Measurements from ENCODE around the gene ARSA. TPM values are rescaled to one million over a fixed set of nuclear protein-coding genes. Genes with fewer than 3 reads are reported as not detected.

The ARSA gene
- total RNA-seq, 1 donor from 2014 or later: 14.6 TPM

GRCh38 chr22:50597097-50597496, 30.9 kb downstream of the ARSA start:
- H3K36me3 Mint-ChIP-seq (ENCODE audit: low read depth): peaks cover 8% of the 10 kb centered on the region
- TF ChIP-seq CTCF (conservative IDR thresholded peaks at IDR 0.05): no peak
- peak overlapping the region; percentile 72 for H3K4me3 Mint-ChIP-seq
- no peaks in the 10 kb centered on the region for H3K9me3 Mint-ChIP-seq
- no peak for DNase-seq (ENCODE audit: low read depth, low spot score)
- no peak overlapping the region for H3K27ac Mint-ChIP-seq (ENCODE audit: unreplicated experiment)
- H3K4me1 Mint-ChIP-seq: peaks cover 12% of the 10 kb centered on the region
- peaks cover 5% of the 10 kb centered on the region for H3K27me3 Mint-ChIP-seq (ENCODE audit: low read depth)

GRCh38 chr22:50595189-50595588, 32.8 kb downstream of the ARSA start:
- peaks cover 5% of the 10 kb centered on the region for H3K27me3 Mint-ChIP-seq (ENCODE audit: low read depth)
- no peak overlapping the region for H3K4me3 Mint-ChIP-seq
- H3K4me1 Mint-ChIP-seq: peaks cover 5% of the 10 kb centered on the region
- H3K9me3 Mint-ChIP-seq: no peaks in the 10 kb centered on the region
- no peak for DNase-seq (ENCODE audit: low read depth, low spot score)
- no peak for TF ChIP-seq CTCF (conservative IDR thresholded peaks at IDR 0.05)
- no peak overlapping the region for H3K27ac Mint-ChIP-seq (ENCODE audit: unreplicated experiment)
- peaks cover 8% of the 10 kb centered on the region for H3K36me3 Mint-ChIP-seq (ENCODE audit: low read depth)

GRCh38 chr22:50587407-50587806, 40.5 kb downstream of the ARSA start:
- no peak for DNase-seq (ENCODE audit: low read depth, low spot score)
- no peak overlapping the region for H3K27ac Mint-ChIP-seq (ENCODE audit: unreplicated experiment)
- TF ChIP-seq CTCF (conservative IDR thresholded peaks at IDR 0.05): no peak
- no peaks in the 10 kb centered on the region for H3K36me3 Mint-ChIP-seq (ENCODE audit: low read depth)
- H3K27me3 Mint-ChIP-seq (ENCODE audit: low read depth): no peaks in the 10 kb centered on the region
- no peaks in the 10 kb centered on the region for H3K9me3 Mint-ChIP-seq
- peak overlapping the region; percentile 45 for H3K4me3 Mint-ChIP-seq
- peaks cover 7% of the 10 kb centered on the region for H3K4me1 Mint-ChIP-seq

GRCh38 chr22:50586416-50586815, 41.5 kb downstream of the ARSA start:
- no peak overlapping the region for H3K27ac Mint-ChIP-seq (ENCODE audit: unreplicated experiment)
- no peaks in the 10 kb centered on the region for H3K27me3 Mint-ChIP-seq (ENCODE audit: low read depth)

GRCh38 chr22:50585781-50586180, 42.2 kb downstream of the ARSA start:
- H3K4me1 Mint-ChIP-seq: peaks cover 7% of the 10 kb centered on the region
- peak overlapping the region; percentile 34 for H3K4me3 Mint-ChIP-seq
- H3K9me3 Mint-ChIP-seq: no peaks in the 10 kb centered on the region
- H3K27ac Mint-ChIP-seq (ENCODE audit: unreplicated experiment): no peak overlapping the region
- DNase-seq (ENCODE audit: low read depth, low spot score): no peak
- no peaks in the 10 kb centered on the region for H3K36me3 Mint-ChIP-seq (ENCODE audit: low read depth)
- H3K27me3 Mint-ChIP-seq (ENCODE audit: low read depth): no peaks in the 10 kb centered on the region
- no peak for TF ChIP-seq CTCF (conservative IDR thresholded peaks at IDR 0.05)

More at GRCh38 chr22:50586416-50586815, 41.5 kb downstream of the ARSA start:
- no peak for TF ChIP-seq CTCF (conservative IDR thresholded peaks at IDR 0.05)
- peaks cover 7% of the 10 kb centered on the region for H3K4me1 Mint-ChIP-seq
- no peaks in the 10 kb centered on the region for H3K36me3 Mint-ChIP-seq (ENCODE audit: low read depth)
- no peaks in the 10 kb centered on the region for H3K9me3 Mint-ChIP-seq
- no peak for DNase-seq (ENCODE audit: low read depth, low spot score)
- H3K4me3 Mint-ChIP-seq: peak overlapping the region; percentile 34

GRCh38 chr22:50585238-50585637, 42.7 kb downstream of the ARSA start:
- H3K9me3 Mint-ChIP-seq: no peaks in the 10 kb centered on the region
- H3K27ac Mint-ChIP-seq (ENCODE audit: unreplicated experiment): no peak overlapping the region
- H3K36me3 Mint-ChIP-seq (ENCODE audit: low read depth): no peaks in the 10 kb centered on the region
- no peak for TF ChIP-seq CTCF (conservative IDR thresholded peaks at IDR 0.05)
- H3K27me3 Mint-ChIP-seq (ENCODE audit: low read depth): no peaks in the 10 kb centered on the region
- H3K4me3 Mint-ChIP-seq: peak overlapping the region; percentile 35
- H3K4me1 Mint-ChIP-seq: peaks cover 7% of the 10 kb centered on the region
- no peak for DNase-seq (ENCODE audit: low read depth, low spot score)

All from neural crest cell (in vitro differentiated cells).